GM19099 (cell line): ENCODE results near the gene TCF4.

Experiments used
- POLR2A ChIP-seq: IDR thresholded peaks from 3 replicates; pipeline ENCODE4 v1.6.1; 2011; ENCODE audit warnings: low read depth; ENCODE audit not compliant: insufficient read length; ENCODE audit errors: extremely low read depth

Gene TCF4

DNA sequence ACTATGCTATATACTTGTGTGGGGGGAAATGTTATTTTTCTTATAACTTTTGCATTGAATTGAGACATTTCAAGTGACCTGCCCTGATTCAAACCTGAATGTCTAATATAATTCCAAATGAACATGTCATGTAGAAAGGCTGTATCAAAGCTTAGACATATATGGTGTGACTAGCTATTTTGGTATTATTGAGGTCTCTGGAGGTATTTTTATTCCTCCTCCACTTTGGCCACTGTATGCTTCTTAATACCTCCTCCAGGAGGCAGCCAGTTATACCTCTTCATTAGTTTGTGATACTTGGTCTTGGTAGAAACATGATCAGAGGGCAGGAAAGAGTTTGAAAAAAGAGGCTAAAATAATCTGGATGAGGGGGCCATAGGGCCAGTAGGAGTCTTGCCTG, 217.1 kb downstream of the TCF4 start:
- no peak for TF ChIP-seq POLR2A

DNA sequence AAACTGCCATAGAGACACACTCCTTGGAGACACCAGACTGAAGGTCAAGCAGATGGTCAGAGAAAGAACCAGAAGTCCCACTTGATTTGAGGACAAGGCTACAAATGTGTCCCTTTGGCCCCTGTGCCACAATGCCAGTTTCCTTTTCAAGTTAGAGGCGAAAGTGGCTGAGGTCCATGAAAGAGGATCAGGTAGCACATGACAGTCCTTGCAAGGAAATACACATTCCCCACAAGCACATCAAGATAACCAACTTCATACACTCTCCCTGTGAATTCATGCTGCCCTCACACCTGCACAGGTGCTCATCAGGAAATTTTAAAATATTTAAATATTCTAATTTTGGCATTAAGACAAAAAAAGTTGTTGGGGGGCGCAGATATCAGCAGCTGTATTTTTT, 218.6 kb downstream of the TCF4 start:
- no peak for TF ChIP-seq POLR2A

DNA sequence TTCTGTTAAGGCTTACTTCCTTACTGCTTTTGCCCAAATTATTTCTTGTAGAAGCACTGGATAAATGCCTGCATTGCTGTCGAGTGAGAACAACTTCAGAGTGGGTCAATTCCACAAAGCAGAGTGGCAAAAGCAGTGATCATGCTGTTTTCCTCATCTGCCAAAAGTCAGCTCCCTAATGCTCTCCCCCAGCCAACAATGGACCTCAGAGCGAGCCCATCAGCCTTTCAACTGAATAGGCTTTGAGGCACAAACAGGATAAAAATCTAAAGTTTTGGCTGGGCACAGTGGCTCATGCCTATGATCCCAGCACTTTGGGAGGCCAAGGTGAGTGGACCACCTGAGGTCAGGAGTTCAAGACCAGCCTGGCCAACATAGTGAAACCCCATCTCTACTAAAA, 222.7 kb downstream of the TCF4 start:
- no peak for TF ChIP-seq POLR2A

DNA sequence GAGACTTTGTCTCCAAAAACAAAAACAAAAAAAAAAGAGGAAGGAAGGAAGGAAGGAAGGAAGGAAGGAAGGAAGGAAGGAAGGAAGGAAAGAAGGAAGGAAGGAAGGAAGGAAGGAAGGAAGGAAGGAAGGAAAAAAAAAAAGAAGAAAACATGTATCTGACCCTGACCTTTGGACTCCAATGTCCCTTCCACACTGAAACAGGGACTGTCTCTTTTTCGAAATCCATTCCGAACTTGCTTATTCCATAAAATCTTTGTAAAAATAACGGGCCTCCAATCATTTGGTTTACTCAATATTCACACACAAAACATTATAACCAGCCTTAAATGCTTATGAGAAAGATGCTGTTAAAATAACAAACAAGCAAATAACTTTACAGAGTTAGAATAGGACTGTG, 225.7 kb downstream of the TCF4 start:
- TF ChIP-seq POLR2A, result no peak

DNA sequence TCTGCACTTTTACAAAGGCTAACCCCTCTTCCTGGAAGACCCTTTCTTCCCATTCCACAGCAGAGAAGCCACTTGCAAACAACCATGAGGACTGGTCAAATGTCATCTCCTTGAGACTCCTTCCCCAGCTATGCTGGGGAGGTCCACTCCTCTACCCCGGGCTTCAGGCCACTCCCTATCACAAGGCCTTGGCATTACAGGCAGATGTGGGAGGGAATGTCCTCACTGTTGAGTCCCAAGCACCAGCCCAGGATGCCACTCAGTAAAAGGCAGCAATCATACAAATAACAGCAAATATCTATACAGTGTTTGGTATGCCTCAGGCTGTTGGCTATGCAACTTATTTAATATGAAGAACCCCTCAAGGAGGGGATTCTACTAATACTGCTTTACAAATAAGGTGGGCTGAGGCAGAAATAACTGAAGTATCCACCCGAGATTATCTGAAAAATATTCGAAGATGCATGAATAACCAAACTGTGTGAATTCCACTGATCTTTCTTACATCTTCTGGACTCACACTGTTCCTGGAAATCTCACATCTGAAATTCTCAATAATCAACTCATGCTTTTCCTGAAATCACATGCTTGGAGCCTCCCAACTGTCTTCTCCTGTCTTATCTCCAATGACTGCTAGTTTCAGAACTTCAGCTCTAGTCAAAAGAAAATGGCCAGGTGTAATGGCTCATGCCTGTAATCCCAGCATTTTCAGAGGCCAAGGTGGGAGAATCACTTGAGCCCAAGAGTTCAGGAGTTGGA, 226.3 kb downstream of the TCF4 start:
- TF ChIP-seq POLR2A, result no peak

DNA sequence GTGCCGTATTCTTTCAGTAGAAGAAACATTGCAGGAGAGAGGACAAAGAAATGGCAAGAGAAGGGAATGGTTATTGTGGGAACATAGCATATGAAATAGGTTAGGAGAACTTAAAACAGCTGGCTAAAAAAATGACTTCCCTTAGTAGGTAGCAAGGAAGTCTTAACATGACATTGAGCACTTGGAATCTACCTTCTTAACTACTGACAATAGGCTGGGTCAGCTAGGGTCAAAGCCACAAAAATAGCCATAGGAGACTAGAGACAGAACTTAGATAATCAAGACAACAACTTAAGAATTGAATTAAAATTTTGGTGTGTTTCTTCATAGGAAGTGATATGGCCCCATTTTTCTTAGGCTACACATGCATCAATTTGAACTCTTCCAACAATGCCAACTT, 227.9 kb downstream of the TCF4 start:
- TF ChIP-seq POLR2A, result no peak

DNA sequence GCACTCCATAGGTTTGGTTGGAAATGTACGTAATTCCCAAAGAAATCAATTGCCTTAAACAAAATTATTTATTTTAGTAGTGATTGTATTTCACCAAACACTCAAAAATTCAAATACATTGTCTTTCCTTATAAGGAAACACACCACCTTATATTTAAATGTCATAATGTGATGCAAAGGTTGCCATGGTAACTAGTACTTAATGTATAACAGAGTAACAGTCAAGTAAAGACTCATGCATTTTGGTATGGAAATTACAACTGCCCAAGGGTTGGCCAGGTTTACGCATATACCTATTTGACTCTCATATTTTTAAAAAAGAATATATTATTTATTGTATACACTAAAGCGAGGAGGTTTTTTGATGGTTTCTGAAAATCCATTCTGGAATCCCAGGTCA, 231.2 kb downstream of the TCF4 start:
- TF ChIP-seq POLR2A, result no peak

DNA sequence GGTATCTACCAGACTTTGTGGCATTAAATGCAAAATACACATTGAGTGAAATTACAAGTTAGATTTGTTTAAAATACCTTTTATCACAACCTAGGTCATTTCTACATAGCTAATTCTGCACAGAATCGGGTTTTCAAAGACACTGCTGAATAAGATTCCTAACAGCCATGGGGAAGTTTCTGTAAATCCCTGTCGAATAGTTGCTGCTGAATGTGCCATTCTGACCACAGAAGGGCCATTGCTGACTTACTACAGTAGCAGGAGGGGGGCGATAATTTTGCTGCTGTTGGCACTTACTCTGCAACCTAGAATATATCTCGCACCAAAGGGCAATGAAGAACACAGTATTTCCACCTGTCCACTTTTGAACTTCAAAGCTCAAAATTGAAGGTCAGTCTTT, 232.8 kb downstream of the TCF4 start:
- no peak for TF ChIP-seq POLR2A

DNA sequence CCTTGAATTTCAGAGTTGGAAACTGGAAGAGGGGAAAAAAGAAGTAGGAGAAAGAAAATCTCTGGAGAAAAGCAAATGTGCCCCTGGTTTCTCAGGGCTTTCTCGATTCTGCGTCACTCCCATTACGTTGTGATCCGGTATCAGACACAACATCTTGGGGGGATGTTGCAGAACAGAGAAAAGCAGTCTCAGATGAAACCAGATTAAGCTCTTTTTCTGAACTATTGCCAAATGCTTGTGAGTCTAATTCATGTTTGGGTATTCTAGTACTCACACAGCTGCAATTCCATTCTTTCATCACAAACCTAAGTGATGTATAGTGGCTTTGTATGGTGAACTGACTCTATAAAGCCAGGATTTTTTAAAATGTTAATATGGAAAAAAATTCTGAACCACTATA, 233.2 kb downstream of the TCF4 start:
- no peak for TF ChIP-seq POLR2A

DNA sequence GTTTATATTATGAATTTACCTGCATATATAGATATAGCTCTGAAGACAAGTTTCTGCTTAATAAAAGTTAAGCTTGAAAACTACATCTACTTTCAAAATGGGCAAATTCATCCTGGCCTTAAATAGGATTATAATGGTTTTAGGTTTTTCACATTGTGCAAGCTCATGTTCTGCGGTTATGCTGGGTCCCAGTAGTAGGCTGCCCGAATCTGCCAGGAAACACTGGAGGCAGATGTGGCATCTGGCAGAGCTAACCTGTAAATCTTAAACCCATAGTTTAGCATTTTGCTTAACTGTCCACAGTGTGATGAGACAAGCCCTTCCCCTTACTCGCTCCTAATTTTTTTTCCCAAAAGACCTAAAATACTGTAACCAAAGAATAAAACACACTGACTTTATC, 234.2 kb downstream of the TCF4 start:
- TF ChIP-seq POLR2A, result no peak

DNA sequence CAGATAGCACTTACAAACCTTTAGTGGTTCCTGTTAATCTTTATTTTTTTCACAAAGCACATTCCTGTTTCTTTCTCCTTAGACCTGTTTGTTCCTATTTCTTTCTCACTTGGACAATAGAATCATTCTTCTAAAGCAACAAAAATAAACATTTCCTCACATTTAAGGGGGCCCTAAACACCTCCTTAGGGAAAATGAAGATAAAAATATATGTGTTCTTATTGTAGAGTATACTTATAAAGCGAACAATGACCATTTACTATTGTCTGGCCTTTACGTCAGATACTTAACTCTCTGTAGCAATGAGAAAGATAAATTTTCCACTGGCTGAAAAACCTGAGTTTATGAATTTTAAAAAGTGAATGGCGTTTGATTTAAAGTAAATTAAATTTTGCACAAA, 234.6 kb downstream of the TCF4 start:
- no peak for TF ChIP-seq POLR2A

DNA sequence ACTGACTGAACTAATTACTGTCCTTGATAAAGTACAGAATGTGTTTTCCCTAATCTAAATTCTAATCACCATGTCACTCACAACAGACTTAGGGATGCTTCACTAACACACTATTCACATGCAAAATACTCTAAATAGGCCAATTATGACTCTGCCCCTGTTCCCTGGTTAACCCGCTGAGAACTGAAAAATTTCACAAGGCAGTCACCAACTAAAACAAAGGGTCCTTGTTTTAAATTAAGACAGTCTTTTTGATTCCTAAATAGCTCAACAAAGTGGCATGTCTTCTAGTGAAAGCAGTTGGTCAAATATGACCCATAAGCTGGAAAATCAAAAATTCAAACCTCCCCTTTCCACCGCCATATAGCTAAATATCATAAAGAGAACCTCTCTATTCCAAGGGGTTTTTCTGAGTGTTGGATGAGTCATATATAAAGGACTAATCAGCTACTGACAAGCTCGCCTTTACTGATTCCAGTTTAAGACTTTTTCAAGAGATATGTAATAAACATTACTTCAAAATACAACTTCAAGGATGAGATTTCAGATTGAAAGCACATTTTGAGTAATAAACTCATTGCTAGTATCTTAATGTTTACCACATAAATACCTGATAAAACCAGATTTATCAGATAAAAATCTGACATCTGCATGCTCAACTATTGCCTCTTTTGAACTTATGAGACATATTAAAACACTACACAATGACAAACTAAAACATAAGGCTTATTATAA, 235.8 kb downstream of the TCF4 start:
- TF ChIP-seq POLR2A, result no peak

DNA sequence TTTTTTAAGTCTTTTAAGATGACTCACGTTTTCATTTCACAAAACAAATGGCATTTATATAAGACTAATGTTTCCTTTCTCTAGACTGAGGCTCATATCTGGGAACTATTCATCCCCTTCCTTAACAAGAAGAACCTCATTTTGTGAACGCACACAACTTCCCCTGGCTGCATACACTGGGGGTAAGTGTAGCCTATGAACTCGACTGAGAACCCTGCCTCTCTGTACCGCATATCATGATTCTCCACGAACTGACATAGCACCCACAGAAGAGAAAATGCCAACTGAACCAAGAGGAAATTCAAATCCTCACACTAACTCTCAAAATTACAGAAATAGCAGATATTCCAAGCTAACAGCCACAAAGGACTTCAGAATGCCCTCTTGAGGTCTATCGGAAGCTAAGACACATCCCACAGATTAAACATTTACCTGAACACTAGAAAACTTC, 236.7 kb downstream of the TCF4 start:
- no peak for TF ChIP-seq POLR2A

DNA sequence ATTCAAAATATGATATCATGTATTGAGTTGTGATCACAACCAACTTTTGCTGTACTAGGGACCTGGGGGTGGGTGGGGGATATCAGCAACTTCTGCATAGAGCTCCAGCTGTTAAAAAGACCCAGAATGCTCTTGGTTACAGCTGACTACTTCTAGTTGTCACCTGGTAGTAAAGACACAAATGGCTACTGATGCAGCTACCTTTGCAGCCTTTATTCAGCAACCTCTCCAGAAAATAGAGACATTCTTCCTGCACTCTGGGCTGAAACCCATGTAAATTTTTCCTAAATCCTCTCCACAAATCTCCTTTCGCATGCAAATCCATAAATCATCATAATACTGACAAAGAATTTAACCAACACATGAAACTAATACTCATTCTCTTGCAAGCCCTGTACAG, 238.3 kb downstream of the TCF4 start:
- TF ChIP-seq POLR2A, result no peak

DNA sequence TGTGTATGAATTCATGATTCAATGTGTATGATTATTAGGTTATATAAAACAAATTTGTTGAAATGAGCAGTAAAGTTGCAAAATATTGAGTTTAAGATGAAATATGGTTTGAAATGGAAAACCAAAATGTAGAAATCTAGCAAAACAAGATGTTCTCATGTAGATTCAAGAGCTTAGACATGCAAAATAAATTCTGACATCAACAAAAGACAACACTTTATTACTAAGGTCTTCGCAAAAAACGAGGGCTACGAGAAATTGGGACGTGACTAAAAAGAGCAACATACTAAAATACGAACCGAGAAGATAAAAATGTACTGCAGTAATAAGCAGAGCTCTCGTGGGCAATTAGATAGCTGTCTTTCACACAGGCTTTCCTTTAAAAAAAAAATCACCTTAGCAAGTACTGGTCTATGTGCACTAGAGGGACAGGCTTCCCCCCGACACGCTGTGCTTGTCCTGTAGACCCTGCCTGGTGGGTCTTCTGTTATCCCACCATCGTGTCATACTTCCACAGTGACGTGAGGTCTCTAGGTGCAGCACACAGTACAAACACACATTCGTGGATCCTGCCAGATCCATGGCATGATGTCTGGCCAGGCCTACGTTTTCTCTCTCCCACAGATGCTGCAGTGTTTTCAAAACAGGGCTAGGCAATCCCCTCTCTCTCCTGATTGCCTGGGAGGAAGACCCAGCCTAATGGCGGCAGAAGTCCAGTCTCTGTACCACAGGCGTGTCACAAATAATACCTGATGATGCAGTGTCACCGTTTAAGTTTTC, 240.8 kb downstream of the TCF4 start:
- no peak for TF ChIP-seq POLR2A

DNA sequence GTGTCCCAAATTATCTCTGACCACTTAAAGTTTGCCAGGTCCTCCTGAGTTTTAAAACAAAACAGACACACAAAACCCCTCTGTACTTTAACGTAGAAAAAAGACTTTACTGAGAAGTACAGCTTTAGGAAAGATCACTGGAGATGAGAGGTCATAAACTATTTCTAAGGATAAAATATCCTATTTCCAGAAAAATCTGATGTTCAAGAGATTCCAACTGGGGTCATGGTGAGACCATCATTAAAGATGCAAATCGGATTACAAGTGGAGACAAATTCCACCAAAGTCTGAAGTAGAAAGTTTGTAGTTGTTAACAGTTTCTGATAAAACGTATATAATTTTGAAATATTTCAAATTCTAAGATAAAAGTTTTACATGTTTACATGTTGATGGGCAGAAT, 241.6 kb downstream of the TCF4 start:
- TF ChIP-seq POLR2A, result no peak
